GM19468 (cell line): ENCODE measurements around the gene F12.
A peak's percentile ranks its signal among the peaks of the same experiment; 100 is the strongest.

Experiments
- ATAC-seq: cut with Tn5 transposase; IDR thresholded peaks from one replicate; pipeline ENCODE4 v1.9.1; 2021; ENCODE audit warnings: mild to moderate bottlenecking, moderate library complexity, moderate number of reproducible peaks; ENCODE audit not compliant: unreplicated experiment; ENCODE audit errors: extremely low read depth

The F12 gene

GRCh38 chr5:177433658-177434217 lies 24.4 kb upstream of the F12 start:
- ATAC-seq: no peak

GRCh38 chr5:177432839-177433657 lies 23.7 kb upstream of the F12 start:
- ATAC-seq: no peak

- no peak for ATAC-seq
These were observed 22.9 kb upstream of the F12 start for GRCh38 chr5:177432143-177432838.

GRCh38 chr5:177431317-177432142 lies 22.2 kb upstream of the F12 start:
- ATAC-seq: peak; percentile 34

GRCh38 chr5:177430972-177431316 lies 21.6 kb upstream of the F12 start:
- ATAC-seq: no peak

GRCh38 chr5:177430140-177430951 lies 21.0 kb upstream of the F12 start:
- no peak for ATAC-seq

- no peak for ATAC-seq
These were observed 20.1 kb upstream of the F12 start for GRCh38 chr5:177429248-177430040.

GRCh38 chr5:177428574-177429217 lies 19.3 kb upstream of the F12 start:
- no peak for ATAC-seq

GRCh38 chr5:177427919-177428573 lies 18.7 kb upstream of the F12 start:
- ATAC-seq: no peak

- ATAC-seq: no peak
These were observed 18.0 kb upstream of the F12 start for GRCh38 chr5:177427211-177427822.

- ATAC-seq: peak; percentile 2
These were observed 17.3 kb upstream of the F12 start, which contains the start of gene GRK6 for GRCh38 chr5:177426566-177427210. Gene GRK6, plus strand, starts transcription at chr5:177426676. Its CDS starts 170 bp downstream, at chr5:177426846.

GRCh38 chr5:177425801-177426565 lies 16.6 kb upstream of the F12 start:
- ATAC-seq: peak; percentile 57

- no peak for ATAC-seq
These were observed 15.9 kb upstream of the F12 start for GRCh38 chr5:177425196-177425800.

- no peak for ATAC-seq
These were observed 14.3 kb upstream of the F12 start for GRCh38 chr5:177423671-177424070.

GRCh38 chr5:177421062-177421798 lies 11.9 kb upstream of the F12 start:
- ATAC-seq: no peak
